Right lung (tissue), 5 donors: Measurements from ENCODE around the gene NLGN1. TPM values are rescaled to one million over a fixed set of nuclear protein-coding genes. Genes with fewer than 3 reads are reported as not detected.
"Not testable (repeated sequence)": the region's sequence is repeated elsewhere in the genome, so short reads cannot be mapped to it uniquely, and the experiment has no call there.

Experiments
- DNase-seq, 2 donors: peaks; one replicate each; pipeline ENCODE4 v3.0.0-alpha.2; 2013
- polyA plus RNA-seq, 5 donors: library from polyadenylated mRNA; unstranded; fragments of 120-200 nt; gene quantifications; one replicate each; pipeline versions ENCODE4 v1.2.1 to v1.2.3, GENCODE V29; 2013; ENCODE audit warnings: inconsistent platforms in 1 of 5, low replicate concordance in 1 of 5; ENCODE audit not compliant: insufficient read length in 5 of 5, insufficient read depth in 1 of 5

Gene NLGN1
- polyA plus RNA-seq, 5 donors, result 3.3 to 11.4 (median 8.6) TPM

DNA sequence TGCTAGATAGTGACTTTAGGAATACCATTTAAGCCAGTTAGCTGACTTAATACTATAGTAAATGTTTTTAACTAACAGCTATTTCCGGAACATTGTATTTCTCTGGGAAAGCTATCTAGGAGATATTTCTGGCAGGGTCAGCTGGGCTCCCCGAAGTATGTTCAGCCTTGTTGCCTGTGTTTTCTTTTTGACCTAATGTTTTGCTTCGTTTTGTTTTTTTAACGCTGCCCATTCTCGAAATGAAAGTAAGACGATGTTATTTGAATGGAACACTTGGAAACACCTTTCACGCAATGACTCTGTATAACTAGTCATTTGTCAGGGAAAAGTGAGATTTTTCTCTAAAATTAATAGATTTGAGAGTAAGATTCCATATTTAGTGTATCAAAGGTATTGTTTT is 758.7 kb downstream of the NLGN1 start:
- DNase-seq, result no peak

DNA sequence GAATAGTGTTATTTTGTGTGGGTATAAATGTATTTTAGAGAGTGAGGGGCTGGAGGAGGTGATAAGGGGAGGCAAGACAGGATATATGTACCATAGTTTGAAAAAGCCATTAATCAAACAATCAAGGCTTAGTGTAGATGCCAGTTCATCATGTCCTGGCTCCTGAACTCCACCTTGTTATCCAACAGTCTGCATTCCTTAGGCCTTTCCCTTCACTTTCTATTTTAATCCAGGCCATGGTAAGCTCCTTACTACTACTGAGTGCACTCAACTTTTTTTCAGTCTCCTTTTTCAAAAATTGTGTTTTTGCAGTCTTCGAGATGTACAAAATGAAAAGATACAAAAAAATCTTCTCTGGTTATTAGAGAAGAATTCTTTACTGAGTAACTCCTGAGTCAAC is 761.1 kb downstream of the NLGN1 start:
- no peak for DNase-seq

DNA sequence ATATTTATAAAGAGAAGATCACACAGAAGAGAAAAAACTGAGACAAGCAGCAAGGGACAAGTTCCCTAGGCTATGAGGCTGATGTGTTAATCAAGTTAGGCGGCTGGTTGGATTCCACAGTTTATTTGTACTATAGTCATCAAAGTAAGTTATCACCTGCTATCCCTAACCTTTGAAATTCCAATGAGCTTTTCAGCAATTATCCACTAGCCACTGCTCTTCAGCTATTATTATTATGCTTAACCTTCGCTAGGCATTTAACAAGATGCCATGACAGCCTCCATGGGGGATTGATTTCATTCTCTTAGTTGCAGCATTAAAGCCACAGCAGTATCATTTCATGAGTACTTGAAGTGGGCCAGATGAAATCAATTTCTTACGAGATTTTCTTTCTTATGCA is 762.1 kb downstream of the NLGN1 start:
- DNase-seq, result no peak

DNA sequence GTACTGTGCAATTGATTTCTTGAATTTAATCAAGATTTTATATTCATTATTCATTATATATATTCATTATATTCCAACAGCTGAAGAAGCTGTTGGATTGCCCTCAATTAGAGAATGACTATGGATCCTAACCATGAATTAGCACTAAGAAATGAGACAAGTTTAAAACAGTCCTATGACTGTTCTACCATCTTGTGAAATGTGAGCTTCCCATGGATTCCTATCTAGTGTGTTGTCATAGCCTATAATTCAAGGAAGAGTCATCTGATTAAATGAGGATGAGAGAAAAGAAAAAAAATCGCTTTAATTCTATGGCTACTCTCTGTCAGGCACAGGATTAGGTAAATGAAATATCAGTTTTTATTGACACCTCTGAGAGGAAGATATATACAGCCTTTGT is 765.0 kb downstream of the NLGN1 start:
- DNase-seq, result no peak

DNA sequence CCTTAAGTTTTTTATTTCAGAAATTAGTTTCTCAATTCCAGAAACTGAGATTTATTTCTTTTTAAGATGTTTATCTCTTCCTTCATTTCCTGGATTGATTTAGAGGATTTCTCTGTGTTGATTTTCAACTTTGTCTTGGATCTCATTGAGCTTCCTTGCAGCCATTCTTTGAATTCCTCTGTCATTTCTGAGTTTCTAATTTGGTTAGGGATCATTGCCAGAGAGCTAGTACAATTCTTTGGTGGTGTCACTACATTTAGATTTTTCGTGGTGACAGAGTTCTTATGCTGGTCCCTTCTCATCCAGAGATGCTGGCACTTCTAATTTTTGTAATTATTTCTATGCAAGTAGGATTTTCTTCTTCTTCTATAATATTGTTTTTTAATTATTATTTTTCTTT is 770.5 kb downstream of the NLGN1 start:
- DNase-seq, result no peak

DNA sequence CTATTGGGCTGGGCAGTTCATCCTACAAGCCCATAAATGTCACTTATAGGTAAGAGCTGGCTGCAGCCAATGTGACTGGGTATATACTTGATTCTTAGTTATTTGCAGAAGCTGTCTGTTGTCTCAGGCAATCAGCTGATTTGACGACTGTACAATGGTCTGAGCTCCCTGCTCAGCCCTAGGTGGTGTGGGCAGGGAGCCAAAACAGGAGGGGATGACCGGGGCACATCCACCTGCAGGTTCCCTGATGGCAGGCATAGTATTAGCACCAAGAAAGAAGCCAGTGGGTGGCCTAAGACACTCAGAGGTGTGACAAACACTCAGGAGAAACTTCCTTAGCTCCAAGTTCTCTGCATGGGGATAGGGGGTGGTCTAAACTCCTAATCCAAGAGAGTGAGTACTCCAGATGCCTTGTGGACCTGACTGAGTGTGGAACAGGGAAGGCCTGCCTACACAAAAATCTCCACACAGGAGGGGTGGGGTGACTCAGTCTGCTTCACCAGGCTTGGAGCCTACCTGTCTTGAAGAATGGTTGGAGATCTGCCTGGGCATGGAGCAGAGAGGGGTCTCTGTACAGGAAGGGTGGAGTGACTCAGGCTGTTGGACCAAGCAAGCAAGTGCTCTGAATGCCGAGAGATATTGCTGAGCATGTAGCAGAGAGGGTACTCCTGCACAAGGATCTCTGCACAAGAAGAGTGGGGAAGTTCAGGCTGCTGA is 771.2 kb downstream of the NLGN1 start:
- DNase-seq, result no peak

DNA sequence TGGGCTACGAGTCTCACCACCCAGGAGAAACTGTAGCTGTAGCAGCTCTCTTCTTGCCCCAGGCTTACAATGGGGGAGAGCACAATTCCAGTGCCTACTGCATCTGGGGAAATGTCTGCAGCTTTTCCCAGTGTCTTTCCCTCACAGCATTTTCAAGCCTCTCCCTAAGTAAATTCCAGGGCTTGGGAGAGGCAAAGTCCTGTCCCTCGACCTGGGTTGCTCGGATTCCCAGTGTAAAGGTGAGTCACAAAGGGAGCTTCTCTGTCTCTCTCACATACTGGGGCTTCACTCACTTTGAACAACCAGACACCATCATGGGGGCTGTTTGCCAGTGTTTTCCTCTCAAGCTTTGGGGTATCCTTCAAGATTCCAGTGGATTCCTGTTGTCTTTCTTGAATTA is 772.2 kb downstream of the NLGN1 start:
- DNase-seq, result no peak

DNA sequence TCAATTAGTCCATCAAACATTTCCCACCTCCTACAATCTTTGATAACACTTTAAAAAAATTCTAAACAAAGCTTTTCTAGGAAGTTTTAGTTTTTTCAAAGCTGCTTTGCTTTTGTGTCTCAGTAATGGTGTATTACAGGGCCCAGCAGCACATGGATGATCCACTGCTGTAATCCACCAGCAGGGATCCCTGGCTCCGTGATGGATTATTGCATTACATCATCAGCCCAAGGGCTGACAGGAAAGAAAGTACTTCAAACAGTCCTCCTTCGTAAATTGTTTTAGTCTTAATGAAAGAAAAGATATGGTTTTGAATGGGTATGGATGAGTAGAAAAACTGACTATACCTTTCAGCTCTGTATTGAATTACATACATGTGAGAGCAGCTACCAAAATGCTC is 772.7 kb downstream of the NLGN1 start:
- DNase-seq, result no peak

DNA sequence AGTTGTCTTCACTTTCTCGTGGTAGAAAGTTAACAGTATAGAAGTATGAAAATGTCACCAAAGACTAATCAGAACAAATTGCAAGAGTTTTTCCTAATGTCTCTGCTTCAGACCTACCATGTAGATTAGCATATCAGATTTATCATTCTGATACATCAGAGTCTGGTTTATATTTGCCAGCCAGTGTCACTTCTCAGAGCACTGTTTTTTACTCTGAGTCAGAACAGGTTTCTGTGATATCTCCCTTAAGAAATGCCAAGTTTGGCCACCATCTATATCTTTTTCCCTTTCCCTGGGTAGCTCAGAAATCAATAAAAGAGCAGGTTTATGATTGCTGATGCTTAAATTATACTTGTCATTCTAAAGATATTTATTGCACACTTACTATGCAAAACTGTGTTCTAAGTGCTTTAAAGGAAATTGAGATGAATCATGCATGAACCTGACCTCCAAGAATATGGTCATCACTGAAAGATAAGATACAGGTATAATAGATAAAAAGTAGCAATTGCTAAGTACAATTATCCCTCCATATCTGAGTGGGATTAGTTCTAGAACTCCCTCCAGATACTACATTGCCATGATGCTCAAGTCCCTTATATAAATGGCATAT is 788.9 kb downstream of the NLGN1 start:
- no peak for DNase-seq

DNA sequence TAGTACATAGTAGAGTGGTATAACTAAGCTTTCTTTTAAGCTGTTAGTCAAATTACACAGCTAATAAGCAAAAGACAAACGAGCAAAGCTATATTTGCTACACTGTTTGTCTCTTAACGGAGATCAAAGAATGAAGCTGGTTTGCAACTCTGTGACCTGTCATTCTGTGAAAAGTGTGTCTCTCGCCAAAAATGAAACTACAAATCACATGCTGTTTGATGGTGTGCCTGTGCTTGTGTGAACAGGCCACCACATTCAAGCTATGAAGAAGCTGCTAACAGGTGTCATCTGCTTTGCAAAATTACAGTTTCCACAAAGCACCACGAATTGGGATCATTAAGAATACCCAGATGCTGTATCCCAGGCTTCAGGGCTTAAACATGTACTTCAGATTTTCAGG is 793.8 kb downstream of the NLGN1 start:
- no peak for DNase-seq

DNA sequence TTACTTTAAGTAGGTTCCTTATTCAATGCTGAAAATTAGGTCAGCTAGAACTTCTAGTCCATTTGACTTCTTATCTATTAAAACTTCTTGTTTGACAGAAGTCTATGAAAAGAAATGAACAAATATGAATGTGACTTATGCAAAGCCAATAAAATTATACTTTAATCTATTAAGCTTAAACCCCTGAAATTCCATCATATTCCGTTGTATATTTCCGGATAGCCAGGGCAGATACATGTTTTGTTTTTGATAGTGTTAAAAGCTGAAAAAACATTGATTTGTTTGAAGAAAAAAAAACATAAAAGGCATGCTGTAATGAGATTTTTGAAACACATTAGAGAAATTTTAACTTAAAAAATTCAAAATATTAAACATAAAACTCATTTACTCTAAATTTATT is 794.4 kb downstream of the NLGN1 start:
- DNase-seq, result no peak

DNA sequence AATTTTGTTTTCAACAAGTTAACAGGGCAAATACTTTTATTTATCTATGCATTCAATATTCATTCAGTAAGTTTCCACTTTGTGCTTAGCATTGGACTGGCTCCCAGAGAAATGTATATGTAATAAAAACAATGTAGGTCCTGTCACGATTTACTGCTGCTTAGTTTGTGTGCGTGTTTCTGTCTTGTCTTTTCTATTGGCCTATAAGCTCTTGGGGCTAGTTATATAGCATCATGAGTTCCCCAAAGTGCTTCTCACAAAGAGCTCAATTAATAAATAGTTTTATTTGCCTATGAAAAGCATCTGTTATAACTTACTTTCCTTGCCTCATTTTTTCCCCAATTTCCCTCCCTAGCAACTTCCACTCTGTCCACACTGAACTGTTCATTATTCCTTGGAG is 794.9 kb downstream of the NLGN1 start:
- DNase-seq, result no peak

DNA sequence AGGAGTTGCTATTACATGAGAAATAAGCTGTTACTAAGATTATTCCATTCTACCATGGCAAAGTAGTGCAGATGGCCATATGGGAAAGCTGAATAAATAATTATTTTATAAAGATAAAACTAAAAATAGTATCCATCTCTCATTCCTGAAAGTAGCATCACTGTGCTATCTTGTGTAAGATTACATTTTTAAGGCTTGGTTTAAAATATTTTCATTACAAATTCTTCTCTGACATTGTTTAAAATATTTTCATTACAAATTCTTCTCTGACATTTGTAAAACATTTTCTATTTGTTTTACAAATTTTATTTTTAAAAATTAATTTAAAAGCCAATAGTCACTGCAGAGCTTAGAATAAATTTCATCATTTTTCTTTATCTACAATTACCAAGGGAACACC is 796.1 kb downstream of the NLGN1 start:
- no peak for DNase-seq

DNA sequence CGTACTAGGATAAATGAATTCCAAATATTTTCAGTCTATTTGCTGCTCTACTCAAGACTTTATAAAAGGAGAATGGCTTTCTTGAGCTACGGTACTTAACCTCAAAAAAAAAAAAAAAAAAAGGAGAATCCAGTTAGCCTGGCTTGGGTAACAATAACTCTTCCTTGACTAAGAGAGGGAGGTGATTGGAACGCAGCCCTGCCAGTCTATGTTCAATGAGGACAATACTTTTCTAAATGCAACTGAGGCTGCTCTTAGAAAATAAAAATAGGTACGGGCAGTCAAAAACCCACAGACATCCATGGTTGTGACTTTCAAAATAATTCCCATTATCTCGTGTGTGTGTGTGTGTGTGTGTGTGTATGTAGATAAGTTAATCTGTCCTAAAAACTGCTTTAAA is 799.9 kb downstream of the NLGN1 start:
- no peak for DNase-seq

DNA sequence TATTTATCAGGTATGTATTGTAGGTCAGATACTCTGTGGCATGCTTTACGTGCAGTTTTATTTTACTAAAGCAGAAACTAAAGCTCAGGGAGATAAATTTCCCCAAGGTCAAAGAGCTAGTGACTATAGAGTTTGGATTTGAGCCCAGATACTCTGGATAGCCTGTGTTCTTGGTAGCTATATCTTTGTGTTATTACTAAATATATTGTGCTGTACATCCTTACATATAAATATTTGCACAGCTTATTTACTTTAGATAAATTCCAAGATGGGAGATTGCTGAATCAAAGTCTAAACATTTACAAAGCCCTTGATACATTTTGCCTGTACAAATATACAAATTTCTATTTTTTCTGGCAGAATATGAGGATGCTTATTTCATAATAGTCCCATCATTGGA is 800.7 kb downstream of the NLGN1 start:
- DNase-seq, result peak; percentile 52 to 57

DNA sequence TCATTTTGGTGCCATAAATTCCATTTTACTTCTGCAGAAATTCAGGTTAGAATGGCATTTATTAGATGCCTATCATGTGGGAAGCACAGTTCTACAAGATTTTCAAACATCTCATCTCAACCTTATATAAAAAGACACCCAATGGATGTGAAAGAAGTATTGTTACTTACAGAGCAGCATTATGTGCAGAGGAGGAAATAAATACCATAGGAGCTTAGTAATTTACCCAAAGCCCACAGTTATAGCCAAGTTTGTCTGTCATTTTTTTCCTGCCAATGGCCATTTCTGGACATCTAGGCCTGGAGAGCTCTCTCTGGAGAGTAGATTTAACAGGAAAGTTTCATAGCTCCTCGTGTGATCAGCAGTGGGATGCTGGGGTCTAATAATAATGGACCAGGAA is 802.2 kb downstream of the NLGN1 start:
- no peak for DNase-seq

DNA sequence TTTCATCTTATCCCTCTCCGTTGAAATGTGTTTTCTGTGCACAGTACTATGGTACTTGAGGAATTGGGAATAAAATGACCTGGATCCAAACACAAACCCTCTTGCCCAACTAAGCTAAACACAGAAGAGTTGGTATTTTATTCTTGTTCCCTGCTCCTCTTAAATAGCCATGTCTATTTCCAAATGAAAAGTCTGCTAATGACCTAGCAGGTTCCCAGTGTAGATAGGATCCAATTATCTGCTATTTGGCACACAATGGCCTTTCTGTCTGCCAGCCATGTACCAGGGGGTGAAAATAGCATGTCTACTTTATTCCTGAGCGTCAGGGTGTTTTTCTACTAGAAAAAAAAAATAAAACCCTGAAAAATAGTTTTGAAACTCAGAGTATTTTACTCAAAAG is 804.6 kb downstream of the NLGN1 start:
- DNase-seq, result no peak

DNA sequence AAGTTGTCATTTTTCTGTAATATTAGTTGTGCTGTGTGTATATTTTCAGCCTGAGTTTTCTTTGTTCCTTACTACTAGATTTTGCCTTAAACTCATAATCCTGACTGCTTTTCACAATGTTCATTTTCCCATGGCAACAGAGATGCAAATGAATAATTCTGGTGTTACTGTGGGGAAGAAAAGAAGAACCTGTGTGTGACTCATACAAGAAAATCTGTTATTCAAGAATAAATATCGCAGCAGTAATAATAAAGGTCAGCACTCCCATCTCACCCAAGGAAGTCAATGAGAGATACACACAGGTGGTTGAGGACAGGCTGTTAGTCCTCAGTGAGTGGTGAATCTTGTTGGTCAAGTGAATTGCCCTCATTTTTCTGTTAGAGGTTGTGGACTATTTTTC is 805.0 kb downstream of the NLGN1 start:
- no peak for DNase-seq

DNA sequence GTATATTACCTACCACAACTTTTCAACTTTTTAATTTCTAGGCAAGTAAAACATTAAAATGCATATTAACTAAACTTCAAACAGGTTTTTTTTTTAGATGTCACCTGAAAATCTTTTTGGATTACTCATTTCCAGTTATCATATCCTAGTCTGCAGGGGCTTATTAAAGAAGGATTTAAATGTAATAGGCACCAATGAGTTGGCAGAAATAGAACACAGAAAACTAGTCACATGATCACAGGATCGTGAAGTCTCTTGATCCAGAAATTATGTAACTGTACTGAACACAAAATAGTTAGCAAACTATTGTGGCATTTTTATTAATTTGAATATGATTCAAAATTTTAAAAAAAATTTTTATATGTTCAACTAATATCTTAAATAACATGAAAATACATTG is 807.2 kb downstream of the NLGN1 start:
- DNase-seq, result no peak

DNA sequence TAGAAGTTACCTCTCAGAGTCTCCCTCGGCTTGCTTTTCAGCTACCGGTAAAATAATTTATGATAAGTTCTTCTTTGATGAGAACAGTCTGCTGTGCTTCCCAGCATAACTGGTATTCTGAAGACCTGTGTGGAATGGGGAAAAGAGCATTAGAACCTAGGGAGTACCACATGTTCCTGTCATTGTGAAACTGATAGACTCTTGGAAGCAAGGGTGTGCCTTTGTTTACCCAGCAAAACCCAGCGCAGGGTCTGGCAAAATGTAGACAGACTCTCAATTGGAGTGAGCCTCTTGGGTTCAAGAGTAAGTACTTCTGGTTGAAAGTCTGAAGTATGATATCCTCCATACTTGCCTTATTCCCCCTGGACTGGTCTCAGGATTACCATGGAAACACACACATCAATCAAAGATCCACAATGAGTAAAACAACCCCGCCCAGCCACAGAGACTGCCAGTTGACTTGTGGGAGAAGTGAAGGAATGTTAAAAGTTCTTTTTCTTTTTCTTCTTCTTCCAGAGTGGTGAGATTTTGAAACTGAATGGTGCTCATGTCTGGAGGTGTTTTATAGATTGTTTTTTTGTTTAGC is 809.2 kb downstream of the NLGN1 start:
- DNase-seq, result no peak

DNA sequence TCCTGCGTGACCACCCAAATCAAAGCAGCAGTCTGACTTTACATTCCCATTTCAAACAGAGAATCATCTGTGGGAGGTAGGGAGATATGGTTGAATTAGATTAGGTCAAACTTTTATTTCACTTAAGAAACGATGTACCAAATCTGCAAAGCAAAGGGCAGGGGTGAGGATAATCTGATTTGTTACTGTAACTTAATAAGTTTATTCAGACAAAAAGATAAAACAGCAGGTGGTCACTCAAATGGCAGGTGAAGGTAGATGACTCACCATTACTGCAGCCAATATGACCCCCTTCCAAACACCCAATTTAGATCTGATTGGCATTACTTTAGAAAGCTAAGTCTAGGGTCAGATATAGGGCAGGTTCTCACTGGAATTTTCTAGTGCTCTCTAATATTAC is 810.6 kb downstream of the NLGN1 start:
- no peak for DNase-seq

DNA sequence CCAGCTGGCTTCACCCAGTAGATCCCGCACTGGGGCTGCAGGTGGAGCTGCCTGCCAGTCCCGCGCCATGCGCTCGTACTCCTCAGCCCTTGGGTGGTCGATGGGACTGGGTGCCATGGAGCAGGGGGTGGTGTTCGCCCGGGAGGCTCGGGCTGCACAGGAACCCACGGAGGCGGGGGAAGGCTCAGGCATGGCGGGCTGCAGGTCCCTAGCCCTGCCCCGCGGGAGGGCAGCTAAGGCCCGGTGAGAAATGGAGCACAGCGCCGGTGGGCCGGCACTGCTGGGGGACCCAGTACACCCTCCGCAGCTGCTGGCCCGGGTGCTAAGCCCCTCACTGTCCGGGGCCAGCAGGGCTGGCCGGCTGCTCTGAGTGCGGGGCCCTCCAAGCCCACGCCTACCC is 814.4 kb downstream of the NLGN1 start:
- DNase-seq, result not testable (repeated sequence)

DNA sequence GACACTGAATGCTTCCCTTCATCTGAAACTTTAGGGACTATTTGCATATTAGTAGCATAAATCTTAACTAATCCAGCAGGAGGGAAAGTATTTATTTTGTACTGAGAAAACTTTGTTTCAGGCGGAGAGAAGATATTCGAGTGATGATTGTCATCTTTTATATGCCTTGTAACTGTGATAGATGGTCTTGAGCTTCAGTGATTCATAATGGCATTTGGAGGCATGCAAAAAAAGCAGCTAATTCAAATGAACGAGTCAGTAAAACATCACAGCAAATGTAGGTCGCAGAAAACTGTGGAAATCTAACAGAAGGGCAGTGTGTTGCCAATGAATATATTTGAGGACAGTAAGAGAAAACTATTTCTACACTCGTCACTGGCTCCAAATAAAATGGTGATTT is 817.9 kb downstream of the NLGN1 start:
- DNase-seq, result no peak

DNA sequence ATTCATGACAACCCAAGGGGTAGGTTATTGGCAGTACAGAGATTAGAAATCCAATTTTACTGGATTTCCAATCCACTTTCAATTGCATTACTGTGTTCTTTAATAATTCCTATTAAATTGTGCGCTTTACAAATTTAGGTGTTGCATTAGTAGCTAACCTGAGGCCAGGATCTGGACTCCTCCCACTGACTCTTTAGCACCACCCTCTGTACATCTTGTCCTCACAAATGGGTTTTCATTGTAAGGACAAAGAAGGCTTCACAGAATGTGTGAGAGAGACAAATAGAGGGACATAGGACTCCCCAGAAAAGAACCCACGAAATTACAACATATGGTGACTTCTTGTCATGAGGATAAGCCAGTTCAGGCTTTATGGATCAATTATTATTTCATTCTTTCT is 818.5 kb downstream of the NLGN1 start:
- no peak for DNase-seq
